Renal cortex interstitium (tissue), 11 donors: ENCODE data around the gene SHISAL1. TPM values are rescaled to one million over a fixed set of nuclear protein-coding genes. Genes with fewer than 3 reads are reported as not detected.

Experiments used
- DNase-seq, 11 donors: peaks; one replicate each; pipeline ENCODE4 v3.0.0-alpha.2; 2013; ENCODE audit warnings: low read depth in 9 of 11, low spot score in 4 of 11; ENCODE audit errors: extremely low read depth in 1 of 11
- polyA plus RNA-seq, 3 donors: library from polyadenylated mRNA; unstranded; fragments of 120-200 nt; gene quantifications; one replicate each; pipeline ENCODE4 v1.2.1, GENCODE V29; 2013; ENCODE audit not compliant: insufficient read length in 3 of 3

SHISAL1 gene
- polyA plus RNA-seq, 3 donors: 2.3 to 3.3 (median 2.8) TPM

DNA sequence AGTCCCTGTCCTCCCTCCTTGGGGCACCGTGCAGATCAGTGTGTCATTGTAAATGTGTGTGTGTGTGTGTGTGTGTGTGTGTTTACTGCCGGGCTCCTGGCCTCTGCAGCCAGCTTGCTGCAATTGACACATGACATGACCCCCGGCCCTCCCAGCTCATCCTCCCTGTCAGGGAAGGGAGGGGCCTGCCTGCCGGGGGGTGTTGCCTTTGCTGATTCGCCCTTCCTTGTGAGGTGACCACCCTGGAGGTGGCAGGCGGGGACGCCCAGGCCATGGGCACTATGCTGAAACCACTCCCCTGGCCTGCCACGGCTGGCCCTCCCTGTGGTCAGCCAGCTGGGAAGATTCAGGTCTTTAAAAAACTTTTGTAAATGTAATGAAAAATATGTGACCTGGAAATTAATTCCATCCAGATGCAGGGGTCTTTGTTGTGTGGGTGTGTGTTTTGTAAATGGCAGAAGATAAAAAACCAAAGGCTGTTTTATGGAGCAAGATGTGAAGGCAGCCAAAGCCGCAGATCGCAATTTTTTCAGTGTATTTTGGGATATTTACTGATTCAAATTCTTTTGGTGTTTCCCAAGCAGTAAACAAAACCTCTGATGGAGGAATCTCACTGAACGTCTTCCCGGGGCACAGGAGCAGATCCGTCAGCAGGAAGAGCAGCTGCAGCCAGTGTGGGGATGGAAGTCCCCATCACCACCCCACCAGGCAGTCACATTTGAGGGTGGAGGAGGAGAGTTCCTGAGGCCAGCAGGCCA, 23.2 kb downstream of the SHISAL1 start:
- peak in 2 of 11 donors; percentile 40 to 45 for DNase-seq

GRCh38 chr22:44288913-44289312, 23.8 kb downstream of the SHISAL1 start:
- DNase-seq: no peak

GRCh38 chr22:44287741-44288140, 25.0 kb downstream of the SHISAL1 start:
- DNase-seq: peak in 1 of 11 donors; percentile 22

GRCh38 chr22:44287121-44287693, 25.5 kb downstream of the SHISAL1 start:
- DNase-seq: no peak

GRCh38 chr22:44286646-44287045, 26.1 kb downstream of the SHISAL1 start:
- DNase-seq: no peak

GRCh38 chr22:44284711-44285110, 28.0 kb downstream of the SHISAL1 start:
- DNase-seq: no peak

DNA sequence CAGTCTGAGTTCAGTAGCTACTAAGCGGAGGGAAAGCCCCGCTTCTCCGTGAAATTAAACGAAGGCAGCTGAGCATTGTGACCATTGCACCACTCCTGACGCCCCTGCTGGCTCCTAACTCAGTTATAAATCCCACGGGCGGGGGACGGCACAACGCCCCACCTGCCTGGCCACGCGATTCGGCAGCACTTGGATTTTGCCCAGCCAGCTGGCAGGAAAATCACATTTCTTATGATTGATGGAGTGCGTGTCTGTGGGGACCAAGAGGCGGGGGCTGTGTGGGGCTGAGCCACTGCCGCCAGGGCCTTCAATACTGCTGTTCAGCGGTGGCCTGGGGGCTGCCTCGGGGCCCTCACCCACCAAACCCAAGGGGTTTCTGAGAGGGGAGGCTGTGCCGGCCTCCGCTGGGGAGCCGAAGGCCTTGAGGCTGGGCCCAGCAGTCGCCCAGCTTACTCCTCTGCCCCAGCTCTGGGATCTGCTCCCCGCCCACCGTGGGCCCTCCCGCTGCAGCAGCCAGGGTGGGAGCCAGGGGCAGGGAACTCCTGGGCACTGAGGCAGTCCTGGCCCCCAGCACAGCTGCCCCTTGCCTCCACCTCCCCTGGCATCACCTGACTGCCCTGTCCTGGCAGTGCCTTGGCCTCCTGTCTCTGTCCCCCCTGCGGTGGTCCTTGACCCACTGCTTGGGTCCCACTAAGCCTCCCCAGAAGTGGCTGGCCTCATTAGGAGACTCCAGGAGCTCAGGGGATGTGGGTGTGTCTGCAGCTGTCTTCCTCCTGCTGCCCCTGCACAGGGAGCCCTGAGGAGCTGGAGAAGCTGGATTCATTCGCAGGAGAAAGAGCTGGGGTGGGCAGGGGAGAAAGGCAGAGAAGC, 30.7 kb downstream of the SHISAL1 start:
- DNase-seq: no peak

DNA sequence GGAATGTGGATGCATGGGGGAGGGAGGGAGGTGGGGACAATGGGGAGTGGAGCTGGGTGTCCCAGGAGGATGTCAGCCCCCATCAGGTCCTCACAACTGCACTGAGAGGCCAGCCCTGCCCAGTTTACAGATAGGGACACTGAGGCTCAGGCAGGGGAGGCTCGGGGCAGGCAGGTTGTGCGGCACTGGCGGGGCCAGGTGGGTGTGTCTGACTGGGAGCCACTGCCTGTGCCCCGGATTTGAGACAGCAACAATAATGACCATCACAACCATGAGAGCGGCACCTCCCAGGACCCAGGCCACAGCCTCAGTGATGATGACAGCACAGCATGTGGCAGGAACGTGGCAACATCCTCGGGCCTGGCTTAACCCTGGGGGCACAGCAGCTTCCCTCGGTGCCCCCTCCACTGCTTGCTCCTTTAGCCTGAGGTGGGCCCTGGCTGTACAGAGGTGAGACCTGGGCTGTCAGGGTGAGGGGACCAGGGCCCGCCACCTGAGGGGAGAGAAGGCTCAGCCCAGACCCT, 32.0 kb downstream of the SHISAL1 start:
- no peak for DNase-seq

GRCh38 chr22:44279069-44279360, 33.7 kb downstream of the SHISAL1 start:
- no peak for DNase-seq

GRCh38 chr22:44278243-44279068, 34.3 kb downstream of the SHISAL1 start:
- DNase-seq: no peak

DNA sequence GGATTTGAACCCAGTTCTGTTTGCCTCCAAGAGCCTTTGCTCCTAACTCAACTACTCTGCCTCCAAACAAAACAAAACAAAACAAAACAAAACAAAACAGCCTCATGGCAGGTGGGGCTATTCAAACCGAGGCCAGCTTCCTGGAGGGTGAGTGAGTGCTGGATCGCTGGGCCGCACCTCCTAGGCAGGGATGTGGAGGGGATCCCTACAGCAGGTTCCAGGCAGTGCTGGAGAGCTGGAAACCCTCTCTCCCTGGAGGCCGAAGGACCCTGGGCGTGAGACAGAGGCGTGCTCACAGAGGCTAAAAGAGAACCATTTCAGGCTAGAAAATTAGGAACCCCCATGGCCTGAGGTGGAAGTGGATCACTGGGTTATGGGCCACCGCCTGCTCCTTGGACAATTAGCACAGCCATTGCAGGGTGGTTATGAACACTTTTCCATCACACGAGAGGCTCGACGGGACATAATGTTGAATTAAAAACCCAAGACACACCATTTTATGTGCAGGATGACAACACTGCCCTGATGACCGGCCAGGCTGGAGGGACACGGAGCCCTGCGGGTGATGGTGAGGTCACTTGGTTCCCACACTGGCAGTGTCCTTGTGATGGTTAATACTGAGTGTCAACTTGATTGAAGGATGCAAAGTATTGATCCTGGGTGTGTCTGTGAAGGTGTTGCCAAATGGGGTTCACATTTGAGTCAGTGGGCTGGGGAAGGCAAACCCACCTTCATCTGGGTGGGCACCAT, 35.2 kb downstream of the SHISAL1 start:
- no peak for DNase-seq

- no peak for DNase-seq
These were observed 35.9 kb downstream of the SHISAL1 start for GRCh38 chr22:44276706-44277356.

- no peak for DNase-seq
These were observed 36.7 kb downstream of the SHISAL1 start for GRCh38 chr22:44276041-44276440.

- no peak for DNase-seq
These were observed 37.1 kb downstream of the SHISAL1 start for GRCh38 chr22:44275631-44275995.

DNA sequence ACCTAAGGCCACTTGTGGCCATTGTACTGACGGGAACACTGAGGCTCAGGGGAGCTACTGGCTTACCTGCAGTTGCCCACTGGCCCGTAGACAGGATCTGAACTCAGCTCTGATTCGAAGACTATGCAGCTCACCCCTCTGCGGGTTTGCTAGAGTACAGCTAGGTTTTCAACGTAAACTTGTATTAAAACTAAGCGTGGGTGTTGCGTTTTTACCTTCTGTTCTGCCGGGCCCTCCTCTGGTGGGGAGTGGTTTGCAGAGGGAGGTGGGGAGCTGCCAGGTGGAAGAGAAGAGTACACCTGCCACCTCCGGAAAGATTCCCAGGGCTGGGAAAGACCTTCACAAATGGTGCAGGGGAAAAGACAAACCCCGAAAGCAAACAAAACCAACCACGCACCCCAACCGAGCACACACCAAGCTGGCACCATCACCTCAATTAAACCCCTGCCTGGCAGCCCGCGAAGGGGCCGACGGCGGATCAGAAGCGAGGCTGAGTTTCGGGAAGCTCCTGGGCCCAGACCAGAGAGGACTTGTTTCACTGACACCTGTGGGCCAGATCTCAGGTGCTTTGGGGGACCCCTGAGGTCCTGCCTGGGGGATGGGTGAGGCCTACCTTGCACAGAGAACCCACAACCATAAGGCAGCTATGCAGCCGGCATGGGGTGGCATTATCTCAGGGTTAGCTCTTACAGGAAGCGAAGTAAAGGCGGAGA, 37.7 kb downstream of the SHISAL1 start:
- DNase-seq: no peak

DNA sequence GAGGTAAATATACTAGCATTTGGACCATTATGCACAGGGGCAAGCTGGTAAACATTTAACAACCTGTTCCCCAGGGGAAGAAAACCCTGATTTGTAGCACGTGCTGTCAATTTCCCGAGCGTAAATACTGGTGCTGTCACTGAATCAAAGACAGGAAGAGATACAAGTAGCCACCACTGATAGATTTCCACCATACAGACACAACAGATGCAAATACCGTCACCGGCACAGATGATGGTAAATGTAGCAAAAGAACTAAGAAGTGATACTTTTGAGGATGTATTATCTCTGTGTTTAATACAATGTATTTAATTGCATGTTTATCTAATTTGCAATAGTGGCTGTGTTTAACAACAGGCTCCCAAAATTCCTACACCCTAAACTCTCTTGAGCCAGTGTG, 39.6 kb downstream of the SHISAL1 start:
- no peak for DNase-seq

- DNase-seq: no peak
These were observed 40.4 kb downstream of the SHISAL1 start for GRCh38 chr22:44272401-44272771.
